Upper lobe of left lung (tissue), 4 donors: ENCODE results near the gene ALG9.

Experiments used
- CTCF ChIP-seq, 6 experiments: fragments of 450-650 bp in 4 of 6; fragments of 200-600 bp in 2 of 6; sonication (generic) in 2 of 6; IDR thresholded peaks; one replicate each; pipeline ENCODE4 v1.5.1; 2016 to 2019; ENCODE audit warnings: antibody characterized with exemption in 6 of 6
- POLR2A ChIP-seq, 4 donors: fragments of 450-650 bp; IDR thresholded peaks; one replicate each; pipeline ENCODE4 v1.5.1; 2016 to 2017; ENCODE audit warnings: antibody characterized with exemption in 4 of 4, mild to moderate bottlenecking in 2 of 4

- no peak for TF ChIP-seq CTCF (IDR thresholded peaks at IDR 0.05)
- TF ChIP-seq POLR2A (IDR thresholded peaks at IDR 0.05) = no peak
Measured at GRCh38 chr11:111855506-111855905, 15.9 kb downstream of the ALG9 start.
